Measurements from ENCODE around the gene FGGY.

Gene FGGY

GRCh38 chr1:59675936-59676335 lies 379.0 kb downstream of the FGGY start:
- no peak for DNase-seq

DNA sequence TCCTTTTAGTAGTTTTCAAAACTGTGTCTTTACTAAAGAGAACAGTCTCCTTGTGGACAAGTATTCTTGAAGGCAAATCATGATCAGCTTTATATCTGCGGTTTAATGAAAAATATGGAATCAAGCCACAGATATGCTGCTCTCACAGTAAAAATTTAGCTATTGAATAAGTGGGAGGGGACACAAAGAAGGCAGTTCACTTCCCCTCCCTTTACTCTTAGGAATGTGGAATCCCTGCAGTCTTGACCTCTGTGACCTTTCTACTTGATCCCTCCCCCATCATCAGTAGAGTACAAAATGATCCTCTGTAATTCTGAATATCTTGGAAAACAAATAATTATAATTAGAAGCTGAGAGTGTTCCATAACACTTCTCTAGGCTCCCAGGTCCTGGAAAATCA lies 381.1 kb downstream of the FGGY start:
- Histone ChIP-seq H3K9me3 (ENCODE audit: insufficient read depth, low read length, severe bottlenecking) (no peaks in the 10 kb centered on the region), H4K20me1 (ENCODE audit: insufficient read depth, low read length) (no peaks in the 10 kb centered on the region), H3K9ac (ENCODE audit: low read depth, low read length) (no peak overlapping the region), H3K4me2 (ENCODE audit: insufficient read depth, low read length) (no peak overlapping the region), H3K27ac (ENCODE audit: low read length) (no peak overlapping the region), H3K4me1 (ENCODE audit: insufficient read depth, low read length) (no peaks in the 10 kb centered on the region), H2AFZ (ENCODE audit: low read depth, low read length) (no peak overlapping the region), H3K36me3 (ENCODE audit: insufficient read depth, low read length) (no peaks in the 10 kb centered on the region), H3K4me3 (ENCODE audit: low read depth in 1 of 2, low read length in 2 of 2) (no peak overlapping the region), H3K79me2 (ENCODE audit: insufficient read depth, low read length) (no peaks in the 10 kb centered on the region), H3K27me3 (ENCODE audit: insufficient read depth, low read length, poor library complexity) (no peaks in the 10 kb centered on the region)
- TF ChIP-seq, protein P1, sequence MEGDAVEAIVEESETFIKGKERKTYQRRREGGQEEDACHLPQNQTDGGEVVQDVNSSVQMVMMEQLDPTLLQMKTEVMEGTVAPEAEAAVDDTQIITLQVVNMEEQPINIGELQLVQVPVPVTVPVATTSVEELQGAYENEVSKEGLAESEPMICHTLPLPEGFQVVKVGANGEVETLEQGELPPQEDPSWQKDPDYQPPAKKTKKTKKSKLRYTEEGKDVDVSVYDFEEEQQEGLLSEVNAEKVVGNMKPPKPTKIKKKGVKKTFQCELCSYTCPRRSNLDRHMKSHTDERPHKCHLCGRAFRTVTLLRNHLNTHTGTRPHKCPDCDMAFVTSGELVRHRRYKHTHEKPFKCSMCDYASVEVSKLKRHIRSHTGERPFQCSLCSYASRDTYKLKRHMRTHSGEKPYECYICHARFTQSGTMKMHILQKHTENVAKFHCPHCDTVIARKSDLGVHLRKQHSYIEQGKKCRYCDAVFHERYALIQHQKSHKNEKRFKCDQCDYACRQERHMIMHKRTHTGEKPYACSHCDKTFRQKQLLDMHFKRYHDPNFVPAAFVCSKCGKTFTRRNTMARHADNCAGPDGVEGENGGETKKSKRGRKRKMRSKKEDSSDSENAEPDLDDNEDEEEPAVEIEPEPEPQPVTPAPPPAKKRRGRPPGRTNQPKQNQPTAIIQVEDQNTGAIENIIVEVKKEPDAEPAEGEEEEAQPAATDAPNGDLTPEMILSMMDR (IDR thresholded peaks at IDR 0.05; ENCODE audit: borderline replicate concordance, extremely low read depth, low read length, poor library complexity, severe bottlenecking), result no peak
- TF ChIP-seq EZH2 (IDR thresholded peaks at IDR 0.05; ENCODE audit: borderline replicate concordance, low read depth, low read length, severe bottlenecking), result no peak
- no peak for DNase-seq
- no peak for ATAC-seq (ENCODE audit: insufficient read depth, low read depth)

More at GRCh38 chr1:59675936-59676335, 379.0 kb downstream of the FGGY start:
- Histone ChIP-seq H3K79me2 (ENCODE audit: insufficient read depth, low read length) (no peaks in the 10 kb centered on the region), H3K4me2 (ENCODE audit: insufficient read depth, low read length) (no peak overlapping the region), H3K9ac (ENCODE audit: low read depth, low read length) (no peak overlapping the region), H2AFZ (ENCODE audit: low read depth, low read length) (no peak overlapping the region), H3K4me3 (ENCODE audit: low read depth in 1 of 2, low read length in 2 of 2) (no peak overlapping the region), H3K27ac (ENCODE audit: low read length) (no peak overlapping the region), H3K36me3 (ENCODE audit: insufficient read depth, low read length) (no peaks in the 10 kb centered on the region), H3K27me3 (ENCODE audit: insufficient read depth, low read length, poor library complexity) (no peaks in the 10 kb centered on the region), H3K4me1 (ENCODE audit: insufficient read depth, low read length) (no peaks in the 10 kb centered on the region), H4K20me1 (ENCODE audit: insufficient read depth, low read length) (no peaks in the 10 kb centered on the region), H3K9me3 (ENCODE audit: insufficient read depth, low read length, severe bottlenecking) (no peaks in the 10 kb centered on the region)
- no peak for TF ChIP-seq EZH2 (IDR thresholded peaks at IDR 0.05; ENCODE audit: borderline replicate concordance, low read depth, low read length, severe bottlenecking)
- TF ChIP-seq, protein P1 (IDR thresholded peaks at IDR 0.05; ENCODE audit: borderline replicate concordance, extremely low read depth, low read length, poor library complexity, severe bottlenecking), result no peak
- no peak for ATAC-seq (ENCODE audit: insufficient read depth, low read depth)

DNA sequence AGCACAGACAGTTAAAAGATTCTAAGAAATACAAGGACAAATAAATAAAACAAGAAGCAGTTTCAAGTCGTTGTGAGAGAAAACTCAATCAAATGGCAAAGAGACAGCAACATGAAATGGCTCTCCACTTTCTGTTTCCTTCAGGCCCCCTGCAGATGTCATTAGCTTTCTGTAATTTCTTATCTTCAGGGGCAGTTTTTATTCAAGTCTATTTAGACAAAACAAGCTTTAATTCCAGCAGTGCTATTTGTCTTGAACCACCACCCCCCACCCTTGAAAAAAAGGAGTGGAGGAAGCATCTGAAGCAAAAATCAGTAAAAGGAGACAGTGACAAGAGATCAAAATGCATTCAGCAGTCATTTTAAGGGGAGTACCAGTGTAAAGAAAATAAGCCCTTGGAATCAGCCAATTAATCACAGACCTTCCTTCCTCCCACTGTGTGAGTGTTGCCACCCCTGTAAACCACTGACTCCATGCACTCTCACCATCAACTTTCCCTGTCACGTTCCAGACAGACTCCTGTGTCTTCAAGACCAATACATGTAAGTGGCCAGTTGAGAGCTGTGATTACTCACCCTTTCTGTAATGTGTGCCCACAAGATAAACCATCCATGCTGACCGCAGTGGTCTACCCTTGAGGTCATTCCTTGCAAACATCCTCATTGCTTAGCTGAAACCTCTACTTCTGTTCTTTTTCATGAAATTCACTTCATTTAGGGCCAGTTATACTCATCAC lies 381.8 kb downstream of the FGGY start:
- no peaks in the 10 kb centered on the region for H3K27me3 ChIP-seq (ENCODE audit: insufficient read depth, low read length, poor library complexity)
- no peak for TF ChIP-seq EZH2 (IDR thresholded peaks at IDR 0.05; ENCODE audit: borderline replicate concordance, low read depth, low read length, severe bottlenecking)
- TF ChIP-seq, protein P1 (IDR thresholded peaks at IDR 0.05; ENCODE audit: borderline replicate concordance, extremely low read depth, low read length, poor library complexity, severe bottlenecking), result no peak
- no peak overlapping the region for H2AFZ ChIP-seq (ENCODE audit: low read depth, low read length)
- H3K9me3 ChIP-seq (ENCODE audit: insufficient read depth, low read length, severe bottlenecking), result no peaks in the 10 kb centered on the region
- no peaks in the 10 kb centered on the region for H3K4me1 ChIP-seq (ENCODE audit: insufficient read depth, low read length)
- no peak overlapping the region for H3K27ac ChIP-seq (ENCODE audit: low read length)
- no peaks in the 10 kb centered on the region for H4K20me1 ChIP-seq (ENCODE audit: insufficient read depth, low read length)
- no peak overlapping the region for H3K4me2 ChIP-seq (ENCODE audit: insufficient read depth, low read length)
- H3K36me3 ChIP-seq (ENCODE audit: insufficient read depth, low read length), result no peaks in the 10 kb centered on the region
- H3K4me3 ChIP-seq (ENCODE audit: low read depth in 1 of 2, low read length in 2 of 2), result no peak overlapping the region
- H3K9ac ChIP-seq (ENCODE audit: low read depth, low read length), result no peak overlapping the region
- no peak for ATAC-seq (ENCODE audit: insufficient read depth, low read depth)
- no peak for DNase-seq
- no peaks in the 10 kb centered on the region for H3K79me2 ChIP-seq (ENCODE audit: insufficient read depth, low read length)

Data from DND-41 (cell line).